Heart right ventricle (tissue), 16 donors: ENCODE results near the gene MARK3. TPM values are rescaled to one million over a fixed set of nuclear protein-coding genes. Genes with fewer than 3 reads are reported as not detected.

Source experiments
- ATAC-seq, 8 donors: fragments of 200-7000 bp; cut with Tn5 transposase; one replicate each; pipeline ENCODE4 v1.9.1; 2020; ENCODE audit warnings: mild to moderate bottlenecking in 8 of 8, moderate library complexity in 8 of 8, moderate number of reproducible peaks in 1 of 8
- DNase-seq, 2 donors: peaks; one replicate each; pipeline ENCODE4 v3.0.0-alpha.2; 2020
- H3K27ac ChIP-seq, 10 donors: fragments of 200-600 bp; sonication (generic) in 2 of 10; one replicate each; pipeline versions ENCODE4 v1.5.0 to v1.8.0; 2020 to 2022; ENCODE audit warnings: mild to moderate bottlenecking in 3 of 10
- H3K27me3 ChIP-seq, 7 donors: fragments of 200-600 bp; one replicate each; pipeline ENCODE4 v1.8.0; 2021 to 2022; ENCODE audit warnings: mild to moderate bottlenecking in 2 of 7
- H3K36me3 ChIP-seq, 9 donors: fragments of 200-600 bp; sonication (generic) in 1 of 9; one replicate each; pipeline versions ENCODE4 v1.5.0 to v1.8.0; 2020 to 2022; ENCODE audit warnings: mild to moderate bottlenecking in 2 of 9
- H3K4me1 ChIP-seq, 9 donors: fragments of 200-600 bp; sonication (generic) in 1 of 9; one replicate each; pipeline versions ENCODE4 v1.5.0 to v1.8.0; 2020 to 2022; ENCODE audit warnings: mild to moderate bottlenecking in 4 of 9
- H3K4me3 ChIP-seq, 10 donors: fragments of 200-600 bp; sonication (generic) in 2 of 10; one replicate each; pipeline versions ENCODE4 v1.5.0 to v1.8.0; 2020 to 2022; ENCODE audit warnings: mild to moderate bottlenecking in 7 of 10, moderate library complexity in 2 of 10
- H3K9me3 ChIP-seq, 11 donors: fragments of 200-600 bp in 10 of 11; sonication (generic) in 2 of 11; one replicate each; pipeline versions ENCODE4 v1.5.0 to v1.8.0; 2013 to 2022; ENCODE audit warnings: mild to moderate bottlenecking in 2 of 11, control low read depth in 1 of 11, moderate library complexity in 1 of 11
- WGBS, 2 donors: extraction: QIAGEN DNeasy Blood & Tissue Kit; methylation state at CpG; one replicate each; pipeline ENCODE4 v1.1.7; 2013; ENCODE audit warnings: inconsistent platforms in 1 of 2; 5-methylcytosine and 5-hydroxymethylcytosine counted together
- intact Hi-C, 10 donors: fragments of 100-400 bp; cut with DNase I; formaldehyde crosslinking; loops; one replicate each; pipeline versions ENCODE4 v1.11.1 to v1.14.2; 2022
- long read RNA-seq, 3 donors: library from polyadenylated mRNA; unstranded; transcript quantifications; one replicate each; pipeline ENCODE4 v2.0.0, GENCODE V29; 2020 to 2021
- polyA plus RNA-seq, 2 donors: library from polyadenylated mRNA; stranded (reverse); fragments of 200-250 nt; gene quantifications; one replicate each; pipeline ENCODE4 v1.2.3, GENCODE V29; 2013
- total RNA-seq, 10 donors: library from RNA; stranded (reverse); fragmentation: NEBNext Ultra II Directional in 3 of 10; extraction: Animal tissue kit (Norgen Biotek cat#: 25700) in 3 of 10; gene quantifications; one replicate each; pipeline versions ENCODE4 v1.2.1 to v1.2.4, GENCODE V29; 2021 to 2023
- TF ChIP-seq, protein P1 (sequence below), 9 donors: fragments of 200-600 bp; sonication (generic) in 2 of 9; IDR thresholded peaks; one replicate each; pipeline versions ENCODE4 v1.5.0 to v1.8.0; 2021 to 2022; ENCODE audit warnings: antibody characterized with exemption in 9 of 9, mild to moderate bottlenecking in 5 of 9, moderate library complexity in 1 of 9
- donor health status: Arrhythmogenic right ventricular cardiomyopathy.
- donor health status: ischemic (EF 13 %, LVEDD 7.1; RV severe dilation, severe dysfunction).
- donor health status: healthy with polysubstance abuse.
- donor health status: DM: no; HTN: yes; CAD: no.
- donor health status: DM: no; HTN: no; CAD: no.
- donor health status: ischemic (EF 25% LVEDD 6.9; RV normal size, moderate dysfunction).
- donor health status: ischemic (EF 25% LVEDD 5.7; RV mildly dilated, moderate dysfunction).
- donor health status: healthy.
- donor health status: DM: yes; HTN: yes; CAD: no.
- donor health status: Ischemic cardiomyopathy.
- donor health status: ischemic (EF 35%, LVEDD 5.7; RV mildly dilated, moderate dysfunction).
- donor health status: nonischemic (EF 11% LVEDD 7.7; RV severe dilation, severe dysfunction).
- donor health status: DM: yes; HTN: yes; CAD: no.
- donor health status: PGD.
- donor health status: ischemic (EF 29% LVEDD 5.4; RV normal size, mild dysfunction).
- donor health status: nonischemic (EF 23%, LVEDD 6.1; RV moderate dilation, normal function).

Gene MARK3
- total RNA-seq (100 to 1,000 TPM in 3 of 10 donors, 10 to 100 TPM in 7; 62.3 to 246 (median 72.6) TPM), polyA plus RNA-seq (100 to 1,000 TPM in 1 of 2 donors, 10 to 100 TPM in 1; 85.4 to 136 TPM)
- long read RNA-seq, donor 1, transcript MARK3-202 (16 exons, 3,283 nt): minor isoform, 6 of 411 reads
- long read RNA-seq, donor 1, transcript MARK3-205 (18 exons, 3,371 nt): major isoform, 64 of 411 reads
- long read RNA-seq, donor 1, partial matches to known transcripts: 247 of 411 reads
- long read RNA-seq, donor 1, other reads (novel, unspliced or antisense): 85 of 411 reads
- long read RNA-seq, donor 2, transcript MARK3-205 (18 exons, 3,371 nt): major isoform, 77 of 280 reads
- long read RNA-seq, donor 2, partial matches to known transcripts: 136 of 280 reads
- long read RNA-seq, donor 2, other reads (novel, unspliced or antisense): 60 of 280 reads
- long read RNA-seq, donor 3, partial matches to known transcripts: 259 of 313 reads
- long read RNA-seq, donor 3, other reads (novel, unspliced or antisense): 51 of 313 reads

DNA sequence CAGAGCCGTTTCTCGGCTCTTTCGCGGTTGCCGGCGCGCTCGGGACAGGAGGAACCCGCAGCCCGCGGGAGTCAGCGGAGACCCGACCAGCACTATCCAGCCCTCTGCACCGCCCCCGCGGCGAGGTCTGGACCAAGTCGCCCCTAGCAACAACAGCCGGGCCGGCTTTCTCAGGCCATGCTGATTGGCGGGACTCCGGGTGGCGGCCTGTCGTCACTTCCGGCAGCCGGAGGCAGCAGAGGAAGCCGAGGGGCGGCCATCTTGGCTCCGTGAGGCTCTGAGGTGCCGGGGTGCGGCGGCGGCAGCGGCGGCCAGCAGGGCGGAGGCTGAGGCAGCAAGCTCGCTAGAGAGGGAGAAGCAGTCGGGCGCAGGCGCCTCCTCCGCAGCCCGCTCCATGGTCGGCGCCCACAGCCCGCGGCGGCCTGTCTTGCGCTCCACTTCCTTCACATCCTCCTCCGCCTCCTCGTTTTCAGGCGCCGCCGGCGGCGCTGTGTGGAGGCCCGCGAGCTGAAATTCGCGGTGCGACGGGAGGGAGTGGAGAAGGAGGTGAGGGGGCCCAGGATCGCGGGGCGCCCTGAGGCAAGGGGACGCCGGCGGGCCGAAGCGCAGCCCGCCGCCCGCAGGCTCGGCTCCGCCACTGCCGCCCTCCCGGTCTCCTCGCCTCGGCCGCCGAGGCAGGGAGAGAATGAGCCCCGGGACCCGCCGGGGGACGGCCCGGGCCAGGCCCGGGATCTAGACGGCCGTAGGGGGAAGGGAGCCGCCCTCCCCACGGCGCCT, at the start of gene MARK3:
Gene MARK3 (plus strand): TSS at position 264 of the 777 bp plus-strand sequence. CDS start 615 bp downstream, outside the sequence.
- intact Hi-C loops: loop anchor here in 7 of 10 donors (1.0 to 10.0 kb wide), 7 partner anchors 42 to 109 kb away; partner anchors contain the start of gene EIF5 (in 4 of the 7)
- Histone ChIP-seq H3K27me3 (no peaks in the 10 kb centered on the region), H3K4me3 (peak within 1 kb of the TSS; percentile 71 to 100 (median 92)), H3K4me1 (peaks cover 4 to 47% (median 34%) of the 10 kb centered on the region in 9 donors), H3K27ac (peak within 1 kb of the TSS; percentile 80 to 99 (median 98)), H3K9me3 (no peaks in the 10 kb centered on the region), H3K36me3 (peaks cover 0 to 3% (median 0%) of the 10 kb centered on the region in 9 donors)
- DNase-seq: peak; percentile 98
- TF ChIP-seq, protein P1, sequence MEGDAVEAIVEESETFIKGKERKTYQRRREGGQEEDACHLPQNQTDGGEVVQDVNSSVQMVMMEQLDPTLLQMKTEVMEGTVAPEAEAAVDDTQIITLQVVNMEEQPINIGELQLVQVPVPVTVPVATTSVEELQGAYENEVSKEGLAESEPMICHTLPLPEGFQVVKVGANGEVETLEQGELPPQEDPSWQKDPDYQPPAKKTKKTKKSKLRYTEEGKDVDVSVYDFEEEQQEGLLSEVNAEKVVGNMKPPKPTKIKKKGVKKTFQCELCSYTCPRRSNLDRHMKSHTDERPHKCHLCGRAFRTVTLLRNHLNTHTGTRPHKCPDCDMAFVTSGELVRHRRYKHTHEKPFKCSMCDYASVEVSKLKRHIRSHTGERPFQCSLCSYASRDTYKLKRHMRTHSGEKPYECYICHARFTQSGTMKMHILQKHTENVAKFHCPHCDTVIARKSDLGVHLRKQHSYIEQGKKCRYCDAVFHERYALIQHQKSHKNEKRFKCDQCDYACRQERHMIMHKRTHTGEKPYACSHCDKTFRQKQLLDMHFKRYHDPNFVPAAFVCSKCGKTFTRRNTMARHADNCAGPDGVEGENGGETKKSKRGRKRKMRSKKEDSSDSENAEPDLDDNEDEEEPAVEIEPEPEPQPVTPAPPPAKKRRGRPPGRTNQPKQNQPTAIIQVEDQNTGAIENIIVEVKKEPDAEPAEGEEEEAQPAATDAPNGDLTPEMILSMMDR (IDR thresholded peaks at IDR 0.05): peak in 5 of 9 donors; percentile 13 to 48 (median 31)
- WGBS, 2 donors: 0 to 1% methylated on average over 80 to 91 of the region's 91 CpGs
- peak; percentile 98 to 99 (median 99) for ATAC-seq

DNA sequence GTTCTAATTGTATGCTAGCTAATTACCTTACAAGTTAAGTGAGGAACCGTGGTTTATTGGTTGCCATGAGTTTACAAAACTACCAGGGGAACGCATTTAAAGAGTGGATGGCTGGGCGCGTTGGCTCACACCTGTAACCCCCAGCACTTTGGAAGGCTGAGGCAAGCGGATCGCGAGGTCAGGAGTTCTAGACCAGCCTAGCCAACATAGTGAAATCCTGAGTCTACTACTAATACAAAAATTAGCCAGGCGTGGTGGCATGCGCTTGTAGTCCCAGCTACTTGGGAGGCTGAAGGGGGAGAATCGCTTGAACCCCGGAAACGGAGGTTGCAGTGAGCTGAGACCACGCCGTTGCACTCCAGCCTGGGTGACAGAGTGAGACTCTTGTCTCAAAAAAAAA, 49.0 kb upstream of the MARK3 start:
- Histone ChIP-seq H3K4me1 (peaks cover 7 to 57% (median 36%) of the 10 kb centered on the region in 9 donors), H3K27ac (no peak overlapping the region), H3K36me3 (peaks cover 7 to 61% (median 55%) of the 10 kb centered on the region in 9 donors), H3K4me3 (peak overlapping the region in 5 of 10 donors; percentile 70 to 98 (median 97)), H3K9me3 (no peaks in the 10 kb centered on the region), H3K27me3 (no peaks in the 10 kb centered on the region)
- TF ChIP-seq, protein P1 (IDR thresholded peaks at IDR 0.05): no peak
- DNase-seq (no peak), ATAC-seq (no peak)
- WGBS, 2 donors: 94 to 97% methylated on average over 14 of the region's 14 CpGs
- intact Hi-C loops: loop anchor here in 6 of 10 donors (5.0 to 10.0 kb wide), 5 partner anchors 46 to 129 kb away; partner anchors contain the start of gene MARK3 (in 2 of the 6)

DNA sequence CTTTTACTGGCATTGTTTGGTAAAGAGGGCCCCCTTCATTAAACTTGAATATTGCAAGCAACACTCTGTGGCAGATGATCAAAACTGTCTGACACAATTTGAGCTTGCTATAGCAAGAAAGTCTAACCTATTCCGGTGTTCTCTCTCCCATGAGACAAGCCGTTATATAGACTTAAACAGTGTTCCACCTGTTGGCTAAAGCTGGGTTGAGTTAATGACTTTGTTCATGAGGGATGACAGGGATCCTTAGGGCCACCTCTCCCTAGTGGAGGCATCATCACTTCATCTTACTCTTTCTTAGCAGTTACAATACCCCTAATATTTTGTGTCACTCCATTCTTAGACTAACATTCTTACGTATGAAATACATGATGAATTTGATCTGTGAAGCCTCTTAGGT, 47.4 kb upstream of the MARK3 start:
- Histone ChIP-seq H3K9me3 (no peaks in the 10 kb centered on the region), H3K27ac (no peak overlapping the region), H3K4me3 (no peak overlapping the region), H3K27me3 (no peaks in the 10 kb centered on the region), H3K4me1 (peaks cover 7 to 55% (median 31%) of the 10 kb centered on the region in 9 donors), H3K36me3 (peaks cover 7 to 77% (median 71%) of the 10 kb centered on the region in 9 donors)
- DNase-seq (no peak), ATAC-seq (no peak)
- TF ChIP-seq, protein P1 (IDR thresholded peaks at IDR 0.05): no peak
- intact Hi-C loops: loop anchor here in 6 of 10 donors (5.0 to 10.0 kb wide), 5 partner anchors 45 to 127 kb away; partner anchors contain the start of gene MARK3 (in 2 of the 6)
- WGBS, 2 donors: 78 to 79% methylated on average over 3 of the region's 3 CpGs

DNA sequence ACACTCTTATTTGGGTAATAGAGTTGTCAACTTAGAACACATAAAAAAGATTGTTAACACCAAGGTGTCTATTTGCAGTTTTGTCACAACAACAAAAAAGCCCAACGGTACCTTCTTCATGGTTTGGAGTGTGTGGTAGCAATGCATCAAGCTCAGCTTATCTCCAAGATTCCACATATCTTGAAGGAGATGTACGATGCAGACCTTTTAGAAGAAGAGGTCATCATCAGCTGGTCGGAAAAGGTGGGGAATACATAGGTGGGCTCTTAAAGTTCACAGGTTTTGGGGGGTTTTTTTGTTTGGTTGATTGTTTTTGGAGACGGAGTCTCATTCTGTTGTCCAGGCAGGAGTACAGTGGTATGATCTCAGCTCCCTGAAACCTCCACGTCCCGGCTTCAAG, 45.7 kb upstream of the MARK3 start:
- intact Hi-C loops: loop anchor here in 7 of 10 donors (1.0 to 10.0 kb wide), 6 partner anchors 43 to 207 kb away; partner anchors contain the start of gene MARK3 (in 2 of the 7)
- WGBS, 2 donors: 82 to 85% methylated on average over 6 of the region's 6 CpGs
- H3K9me3 ChIP-seq: no peaks in the 10 kb centered on the region
- no peak for DNase-seq
- H3K36me3 ChIP-seq: peaks cover 7 to 95% (median 83%) of the 10 kb centered on the region in 9 donors
- no peaks in the 10 kb centered on the region for H3K27me3 ChIP-seq
- H3K4me1 ChIP-seq: peaks cover 7 to 49% (median 29%) of the 10 kb centered on the region in 9 donors
- TF ChIP-seq, protein P1 (IDR thresholded peaks at IDR 0.05): no peak
- H3K27ac ChIP-seq: no peak overlapping the region
- no peak overlapping the region for H3K4me3 ChIP-seq
- no peak for ATAC-seq
